B cell (primary cell): ENCODE results near the gene P2RY1. TPM values are rescaled to one million over a fixed set of nuclear protein-coding genes. Genes with fewer than 3 reads are reported as not detected.

ENCODE experiments used
- ATAC-seq: fragments of 200-7000 bp; cut with Tn5 transposase; one replicate; pipeline ENCODE4 v1.10.0; 2021; ENCODE audit warnings: low read depth, mild to moderate bottlenecking, moderate number of reproducible peaks, moderate library complexity
- CTCF ChIA-PET: fragments of 350-600 bp; sonication (Branson Sonifier 250); formaldehyde crosslinking; loops from one replicate; lab custom pipeline; 2021; ENCODE audit warnings: antibody characterized with exemption, inconsistent platforms; lab: Charles Lee
- POLR2A ChIA-PET: fragments of 350-600 bp; sonication (Branson Sonifier 250); formaldehyde crosslinking; loops from one replicate; lab custom pipeline; 2021; ENCODE audit warnings: antibody characterized with exemption; lab: Charles Lee
- DNase-seq: peaks from one replicate; pipeline ENCODE4 v3.0.0; 2013
- H2AFZ ChIP-seq: 2 replicates; pipeline ENCODE4 v1.6.1; 2012; ENCODE audit warnings: mild to moderate bottlenecking, low read depth, low read length; ENCODE audit not compliant: insufficient read depth, poor library complexity, severe bottlenecking
- H3K27ac ChIP-seq, 2 donors: 1 replicate in 1 of 2; 2 replicates in 1 of 2; pipeline ENCODE4 v1.5.1; 2012 to 2013; ENCODE audit warnings: low read length in 2 of 2, mild to moderate bottlenecking in 2 of 2, moderate library complexity in 1 of 2
- H3K27me3 ChIP-seq, 4 experiments: fragments of 200-600 bp in 1 of 4; sonication (generic) in 1 of 4; replicated peaks in 1 of 4; 1 replicate in 2 of 4; 2 replicates in 2 of 4; pipeline versions ENCODE4 v1.6.1 to v1.7.0; 2013 to 2016; ENCODE audit warnings: low read length in 3 of 4, mild to moderate bottlenecking in 2 of 4, mixed read lengths in 1 of 4, moderate library complexity in 1 of 4; ENCODE audit not compliant: insufficient read depth in 4 of 4, control insufficient read depth in 3 of 4; ENCODE audit errors: control extremely low read depth in 1 of 4
- H3K36me3 ChIP-seq, 2 experiments: replicated peaks in 1 of 2; 1 replicate in 1 of 2; 2 replicates in 1 of 2; pipeline versions ENCODE4 v1.6.1 to v1.7.1; 2013; ENCODE audit warnings: low read length in 1 of 2; ENCODE audit not compliant: insufficient read depth in 2 of 2, control insufficient read depth in 1 of 2; ENCODE audit errors: control extremely low read depth in 1 of 2, extremely low read depth in 1 of 2
- H3K4me1 ChIP-seq, 2 donors: fragments of 200-600 bp in 1 of 2; sonication (generic) in 1 of 2; 1 replicate in 1 of 2; 2 replicates in 1 of 2; pipeline versions ENCODE4 v1.5.1 to v1.6.1; 2013 to 2017; ENCODE audit warnings: low read length in 2 of 2; ENCODE audit not compliant: control insufficient read depth in 2 of 2, insufficient read depth in 2 of 2
- H3K4me2 ChIP-seq: replicated peaks from 2 replicates; pipeline ENCODE3; 2012; ENCODE audit warnings: mild to moderate bottlenecking, low read depth, low read length; ENCODE audit not compliant: poor library complexity, severe bottlenecking
- H3K4me3 ChIP-seq, 5 experiments: fragments of 200-600 bp in 1 of 5; sonication (generic) in 1 of 5; 1 replicate in 3 of 5; 2 replicates in 2 of 5; pipeline versions ENCODE4 v1.5.1 to v1.7.0; 2011 to 2016; ENCODE audit warnings: low read length in 4 of 5, mild to moderate bottlenecking in 4 of 5, low read depth in 2 of 5, control low read depth in 1 of 5, moderate library complexity in 1 of 5; ENCODE audit not compliant: insufficient read depth in 1 of 5; ENCODE audit errors: control extremely low read depth in 1 of 5, extremely low read depth in 1 of 5
- H3K79me2 ChIP-seq: fragments of 200-600 bp; sonication (generic); one replicate; pipeline ENCODE4 v1.6.0; 2016; ENCODE audit warnings: low read length; ENCODE audit not compliant: control insufficient read depth, insufficient read depth
- H3K9ac ChIP-seq: fragments of 200-600 bp; sonication (generic); 2 replicates; pipeline ENCODE4 v1.6.1; 2017; ENCODE audit warnings: mild to moderate bottlenecking, low read length, moderate library complexity
- H3K9me3 ChIP-seq, 3 donors: one replicate each; pipeline versions ENCODE4 v1.6.1 to v1.7.1; 2013; ENCODE audit warnings: low read length in 2 of 3; ENCODE audit not compliant: control insufficient read depth in 2 of 3, insufficient read depth in 1 of 3; ENCODE audit errors: control extremely low read depth in 1 of 3
- H4K20me1 ChIP-seq: 2 replicates; pipeline ENCODE4 v1.6.0; 2012; ENCODE audit warnings: mild to moderate bottlenecking, low read length; ENCODE audit not compliant: insufficient read depth, control insufficient read depth, poor library complexity, severe bottlenecking
- H3K27ac Mint-ChIP-seq: one replicate; pipeline ENCODE4 v1.8.0; 2021; ENCODE audit warnings: mixed read lengths
- H3K27me3 Mint-ChIP-seq: one replicate; pipeline ENCODE4 v1.8.0; 2021; ENCODE audit warnings: mixed read lengths
- H3K4me1 Mint-ChIP-seq: one replicate; pipeline ENCODE4 v1.8.0; 2021; ENCODE audit warnings: mixed read lengths
- H3K4me3 Mint-ChIP-seq: one replicate; pipeline ENCODE4 v1.8.0; 2021; ENCODE audit warnings: mixed read lengths
- H3K9me3 Mint-ChIP-seq: one replicate; pipeline ENCODE4 v1.8.0; 2022; ENCODE audit warnings: mixed read lengths; ENCODE audit not compliant: insufficient read depth
- EZH2 ChIP-seq: IDR thresholded peaks from 2 replicates; pipeline ENCODE4 v1.6.1; 2012; ENCODE audit warnings: borderline replicate concordance, low read depth, mild to moderate bottlenecking, moderate library complexity, low read length; ENCODE audit not compliant: insufficient read depth, poor library complexity, severe bottlenecking
- WGBS: methylation state at CpG from one replicate; pipeline ENCODE4 v1.1.5; 2013; ENCODE audit warnings: missing lambda C conversion rate; ENCODE audit not compliant: insufficient coverage; 5-methylcytosine and 5-hydroxymethylcytosine counted together
- intact Hi-C: fragments of 100-400 bp; cut with micrococcal nuclease; formaldehyde crosslinking; loops from one replicate; pipeline ENCODE4 v1.10.0; 2022
- polyA plus RNA-seq: library from polyadenylated mRNA; depleted of rRNA; stranded (reverse); fragments of >200 nt; gene quantifications from 2 replicates; pipeline ENCODE4 v1.2.3, GENCODE V29; 2012
- total RNA-seq, 2 donors: library from RNA; stranded (reverse); fragments of 120-200 nt in 1 of 2; gene quantifications; 1 replicate in 1 of 2; 2 replicates in 1 of 2; pipeline versions ENCODE4 v1.2.3 to v1.2.4, GENCODE V29; 2013 to 2022
- TF ChIP-seq, protein P1 (sequence below): fragments of 200-600 bp; IDR thresholded peaks from one replicate; pipeline ENCODE4 v1.8.0; 2022; ENCODE audit warnings: antibody characterized with exemption, mild to moderate bottlenecking

P2RY1 gene
- total and polyA plus RNA-seq, 2 donors (not counting 1 experiment from before 2014, with no cell fraction given), result 0.03 to 0.17 TPM

DNA sequence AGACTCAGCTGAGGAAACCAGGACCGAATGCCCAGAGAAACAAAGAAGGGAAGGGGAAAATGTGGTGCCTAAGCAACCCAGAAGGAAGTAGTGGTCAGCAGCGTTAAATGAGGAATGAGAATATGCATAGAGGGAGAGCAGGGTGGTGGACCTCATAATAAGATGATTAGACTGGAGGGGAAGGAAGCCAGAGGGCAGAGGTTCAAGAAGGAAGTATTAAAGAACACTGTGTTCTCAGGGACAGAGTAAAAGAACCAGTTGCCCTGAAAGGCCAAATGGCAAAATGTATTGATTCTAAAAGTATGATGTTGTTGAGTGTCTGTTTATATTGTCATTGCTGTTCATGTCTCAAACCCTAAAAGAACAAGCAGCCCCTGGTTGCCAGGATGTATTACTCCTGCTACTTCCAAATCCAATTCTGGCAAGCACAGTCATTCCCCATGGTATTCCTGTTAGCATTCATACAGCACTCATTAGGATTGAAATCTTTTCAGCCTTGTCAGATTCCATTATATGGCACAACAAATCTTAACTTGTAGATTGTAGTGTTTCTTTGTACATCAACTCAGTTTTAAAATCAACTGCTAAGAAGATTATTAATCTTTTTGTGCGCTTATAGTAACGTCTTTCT lies 23.4 kb downstream of the P2RY1 start:
- H3K9me3 Mint-ChIP-seq, result no peaks in the 10 kb centered on the region
- ChIA-PET POLR2A (no interaction called here), CTCF (no interaction called here)
- no peaks in the 10 kb centered on the region for H3K9me3 ChIP-seq
- no peaks in the 10 kb centered on the region for H3K36me3 ChIP-seq
- DNase-seq (no peak), ATAC-seq (no peak)
- no peaks in the 10 kb centered on the region for H4K20me1 ChIP-seq
- TF ChIP-seq, protein P1, sequence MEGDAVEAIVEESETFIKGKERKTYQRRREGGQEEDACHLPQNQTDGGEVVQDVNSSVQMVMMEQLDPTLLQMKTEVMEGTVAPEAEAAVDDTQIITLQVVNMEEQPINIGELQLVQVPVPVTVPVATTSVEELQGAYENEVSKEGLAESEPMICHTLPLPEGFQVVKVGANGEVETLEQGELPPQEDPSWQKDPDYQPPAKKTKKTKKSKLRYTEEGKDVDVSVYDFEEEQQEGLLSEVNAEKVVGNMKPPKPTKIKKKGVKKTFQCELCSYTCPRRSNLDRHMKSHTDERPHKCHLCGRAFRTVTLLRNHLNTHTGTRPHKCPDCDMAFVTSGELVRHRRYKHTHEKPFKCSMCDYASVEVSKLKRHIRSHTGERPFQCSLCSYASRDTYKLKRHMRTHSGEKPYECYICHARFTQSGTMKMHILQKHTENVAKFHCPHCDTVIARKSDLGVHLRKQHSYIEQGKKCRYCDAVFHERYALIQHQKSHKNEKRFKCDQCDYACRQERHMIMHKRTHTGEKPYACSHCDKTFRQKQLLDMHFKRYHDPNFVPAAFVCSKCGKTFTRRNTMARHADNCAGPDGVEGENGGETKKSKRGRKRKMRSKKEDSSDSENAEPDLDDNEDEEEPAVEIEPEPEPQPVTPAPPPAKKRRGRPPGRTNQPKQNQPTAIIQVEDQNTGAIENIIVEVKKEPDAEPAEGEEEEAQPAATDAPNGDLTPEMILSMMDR, result no peak
- no peak for TF ChIP-seq EZH2
- H3K27ac Mint-ChIP-seq, result no peak overlapping the region
- H3K4me2 ChIP-seq, result no peak overlapping the region
- H3K4me1 ChIP-seq, result no peaks in the 10 kb centered on the region
- peaks cover 6% of the 10 kb centered on the region for H3K27me3 Mint-ChIP-seq
- peaks cover 0 to 3% (median 0%) of the 10 kb centered on the region in 4 experiments for H3K27me3 ChIP-seq
- no peak overlapping the region for H3K9ac ChIP-seq
- no peak overlapping the region for H3K4me3 ChIP-seq
- intact Hi-C loops, result no loop called here
- no peaks in the 10 kb centered on the region for H3K4me1 Mint-ChIP-seq
- H2AFZ ChIP-seq, result no peak overlapping the region
- WGBS, result 52% methylated on average over 2 of the region's 4 CpGs
- H3K79me2 ChIP-seq, result no peaks in the 10 kb centered on the region
- no peak overlapping the region for H3K4me3 Mint-ChIP-seq
- H3K27ac ChIP-seq, result no peak overlapping the region

DNA sequence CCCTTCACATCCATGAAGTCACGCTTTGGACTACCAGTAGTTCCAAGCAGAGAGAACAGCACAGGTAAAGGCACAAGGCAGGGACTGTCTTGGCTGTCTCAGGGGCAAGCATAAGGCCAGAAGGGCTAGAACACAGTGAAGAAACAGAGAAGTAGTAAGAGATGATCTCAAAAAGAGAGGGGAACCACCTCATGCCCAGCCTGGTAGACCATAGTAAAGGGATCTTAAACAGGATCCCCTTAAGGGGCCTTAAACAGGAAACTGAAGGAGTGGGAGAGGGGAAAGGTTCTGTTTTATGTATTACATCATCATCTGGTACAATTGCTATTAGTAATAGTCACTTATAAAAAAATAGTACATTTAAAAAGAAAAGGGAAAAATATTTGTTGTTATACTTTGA lies 25.8 kb downstream of the P2RY1 start:
- CTCF ChIA-PET, result no interaction called here
- ATAC-seq (no peak), DNase-seq (no peak)
- Histone ChIP-seq H3K4me1 (no peaks in the 10 kb centered on the region), H3K27ac (no peak overlapping the region), H3K27me3 (no peaks in the 10 kb centered on the region), H3K79me2 (no peaks in the 10 kb centered on the region), H4K20me1 (no peaks in the 10 kb centered on the region), H3K4me3 (no peak overlapping the region), H3K9me3 (no peaks in the 10 kb centered on the region), H3K9ac (no peak overlapping the region), H3K4me2 (no peak overlapping the region), H2AFZ (no peak overlapping the region), H3K36me3 (no peaks in the 10 kb centered on the region)
- TF ChIP-seq, protein P1, result no peak
- TF ChIP-seq EZH2, result no peak
- no CpG with 5 or more reads among the region's 1 CpG for WGBS
- Mint-ChIP-seq H3K9me3 (no peaks in the 10 kb centered on the region), H3K4me1 (no peaks in the 10 kb centered on the region), H3K27ac (no peak overlapping the region), H3K4me3 (no peak overlapping the region), H3K27me3 (peaks cover 3% of the 10 kb centered on the region)
- intact Hi-C loops, result no loop called here
- POLR2A ChIA-PET, result no interaction called here
